A549 treated with RU486 at 1 μM for 4 hours (cell line): Measurements from ENCODE around the gene ABCF3. TPM values are rescaled to one million over a fixed set of nuclear protein-coding genes. Genes with fewer than 3 reads are reported as not detected.

Experiments
- total RNA-seq: library from RNA; stranded (reverse); fragments of 200-300 nt; extraction: Qiagen RNA extraction; gene quantifications from 5 replicates; pipeline ENCODE4 v1.2.3, GENCODE V29; 2022; ENCODE audit warnings: low read depth

Gene ABCF3
- 33.3 to 36.1 TPM (median 34.4 TPM) in 5 replicates for total RNA-seq

DNA sequence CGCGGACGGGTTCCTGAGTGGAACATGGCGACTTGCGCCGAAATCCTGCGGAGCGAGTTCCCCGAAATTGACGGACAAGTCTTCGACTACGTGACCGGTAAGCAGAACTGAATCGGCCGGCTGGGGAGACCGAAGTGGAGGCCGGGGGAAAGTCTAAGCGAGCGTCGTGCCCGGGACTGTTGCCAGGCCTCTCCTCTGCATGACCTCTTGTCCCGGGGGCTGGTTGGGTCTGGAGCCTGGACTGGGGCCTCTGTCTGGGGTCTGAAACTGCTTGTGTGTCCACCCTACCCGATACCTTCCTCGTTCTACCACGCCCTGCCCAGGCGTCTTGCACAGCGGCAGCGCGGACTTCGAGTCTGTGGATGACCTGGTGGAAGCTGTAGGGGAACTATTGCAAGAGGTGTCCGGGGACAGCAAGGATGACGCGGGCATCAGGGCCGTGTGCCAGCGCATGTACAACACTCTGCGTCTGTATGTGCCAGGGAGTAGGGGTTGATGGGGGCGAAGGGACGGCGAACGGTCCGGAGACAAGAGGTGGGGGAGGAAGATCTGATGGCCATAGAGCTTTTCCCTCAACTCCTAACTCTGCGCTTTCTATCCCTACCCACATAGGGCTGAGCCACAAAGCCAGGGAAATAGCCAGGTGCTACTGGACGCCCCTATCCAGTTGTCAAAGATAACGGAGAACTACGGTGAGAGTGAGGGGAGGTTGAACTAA is at the start of gene ABCF3:
ABCF3 (plus strand) TSS at position 16 of the 718 bp plus-strand sequence; CDS start at position 25, 9 bp downstream.

GRCh38 chr3:184154885-184155643 is 30.9 kb upstream of the ABCF3 start, which contains the start of gene DVL3:
Gene DVL3, plus strand, starts transcription at chr3:184155377. Its CDS starts 259 bp downstream, at chr3:184155636.

DNA sequence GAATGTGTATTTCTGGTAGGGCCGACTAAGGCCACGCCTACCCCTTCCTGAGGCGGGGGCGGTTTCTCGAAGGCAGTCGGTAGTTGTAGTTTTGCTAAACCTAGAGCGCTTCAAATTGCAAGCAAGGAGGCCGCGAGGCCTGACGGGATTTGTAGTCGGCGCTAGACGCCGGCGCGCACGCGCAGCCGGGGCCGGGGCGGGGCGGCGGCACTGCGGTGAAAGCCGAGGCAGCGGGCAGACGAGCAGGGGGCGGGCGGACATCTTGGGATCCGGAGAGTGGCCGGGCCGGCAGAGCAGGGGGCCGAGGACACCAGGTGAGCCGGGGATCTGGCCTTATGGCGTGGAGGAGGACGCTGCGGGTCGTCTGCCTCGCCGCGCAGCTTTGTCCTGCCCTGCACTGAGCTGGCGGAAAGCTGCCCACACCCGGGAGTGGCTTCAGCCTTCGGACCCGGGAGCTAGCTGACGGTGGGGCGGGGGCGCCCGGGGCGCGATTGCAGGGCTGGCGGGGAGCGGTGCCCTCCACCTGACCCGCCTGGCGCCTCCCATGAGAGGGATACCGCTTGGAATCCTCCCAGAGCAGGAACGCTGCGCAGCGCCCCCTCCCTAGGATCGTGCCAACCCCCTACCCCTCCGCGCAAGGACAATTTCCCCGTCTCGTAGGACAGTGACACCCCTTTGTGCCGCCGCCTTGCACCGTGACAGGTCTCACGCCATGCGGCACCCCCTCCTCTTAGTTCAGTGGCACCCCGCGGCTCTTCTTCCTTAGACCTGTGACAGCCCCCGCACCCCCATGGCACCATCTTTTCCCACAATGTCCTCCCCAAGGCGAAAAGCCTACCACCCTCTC is 11.1 kb upstream of the ABCF3 start, which contains the start of gene AP2M1:
AP2M1 (plus strand) TSS at position 210 of the 847 bp plus-strand sequence. CDS start 2,139 bp downstream, outside the sequence.

DNA sequence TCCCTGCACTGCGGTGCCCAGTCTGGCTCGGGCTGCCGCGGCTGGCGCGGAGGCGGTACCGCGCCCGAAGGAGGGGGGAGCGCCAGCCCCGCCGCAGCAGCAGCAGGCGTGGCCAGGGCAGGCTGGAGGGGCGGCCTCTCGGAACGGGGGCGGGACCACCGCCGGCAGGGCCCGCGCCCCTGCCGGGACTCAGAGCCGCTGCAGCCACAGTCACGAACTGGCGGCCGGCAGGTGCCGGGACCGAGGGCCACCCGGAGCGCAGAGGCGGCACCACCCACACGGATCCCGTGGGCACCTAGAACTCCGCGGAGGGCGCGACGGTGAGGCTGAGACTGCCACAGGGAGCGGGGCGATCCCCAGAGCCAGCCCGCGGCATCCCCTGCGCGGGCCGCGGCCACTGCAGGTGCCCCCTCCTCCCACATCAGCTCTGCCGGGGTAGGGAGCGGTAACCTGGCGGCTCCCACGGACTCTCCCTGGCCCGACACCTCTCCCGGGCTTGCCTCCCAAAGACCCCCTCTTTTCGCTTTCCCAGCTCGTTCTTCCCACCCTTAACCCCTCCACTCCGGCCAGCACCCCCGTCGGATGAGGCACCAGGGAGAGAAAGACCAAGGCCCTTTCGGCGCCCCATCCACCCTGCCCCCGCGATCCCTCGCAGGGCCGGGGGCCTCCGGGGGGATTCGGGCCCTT is 43.5 kb downstream of the ABCF3 start, which contains the start of gene VWA5B2:
VWA5B2 (plus strand) TSS at position 192 of the 687 bp plus-strand sequence. CDS start 944 bp downstream, outside the sequence.

Other genes with a start within 250 kb of the ABCF3 start
- 11.0 to 14.3 TPM (median 13.7 TPM) in 5 replicates for gene ABCC5, start 168.3 kb upstream of the ABCF3 start, total RNA-seq
- gene HTR3D, start 154.5 kb upstream of the ABCF3 start, total RNA-seq, result not detected in 5 replicates
- gene HTR3C, start 133.2 kb upstream of the ABCF3 start, total RNA-seq, result not detected in 5 replicates
- not detected in 5 replicates for gene HTR3E, start 89.1 kb upstream of the ABCF3 start, total RNA-seq
- 27.3 to 30.4 TPM (median 28.5 TPM) in 5 replicates for gene EIF2B5, start 50.8 kb upstream of the ABCF3 start, total RNA-seq
- gene DVL3, start 30.8 kb upstream of the ABCF3 start, total RNA-seq, result 17.4 to 26.4 TPM (median 25.2 TPM) in 5 replicates
- 292 to 335 TPM (median 319 TPM) in 5 replicates for gene AP2M1, start 11.3 kb upstream of the ABCF3 start, total RNA-seq
- gene VWA5B2, start 43.4 kb downstream of the ABCF3 start, total RNA-seq, result 0.24 to 0.54 TPM (median 0.44 TPM) in 5 replicates
- gene ALG3, start 62.8 kb downstream of the ABCF3 start, total RNA-seq, result 54.1 to 81.7 TPM (median 74.6 TPM) in 5 replicates
- gene EEF1AKMT4, start 63.5 kb downstream of the ABCF3 start, total RNA-seq, result 8.7 to 14.7 TPM (median 12.7 TPM) in 5 replicates
- gene CAMK2N2, start 75.4 kb downstream of the ABCF3 start, total RNA-seq, result 0.72 to 1.6 TPM (median 1.3 TPM) in 5 replicates
- gene ECE2, start 89.8 kb downstream of the ABCF3 start, total RNA-seq, result not detected in 5 replicates
- gene PSMD2, start 113.0 kb downstream of the ABCF3 start, total RNA-seq, result 323 to 418 TPM (median 327 TPM) in 5 replicates
- 253 to 285 TPM (median 259 TPM) in 5 replicates for gene EIF4G1, start 128.4 kb downstream of the ABCF3 start, total RNA-seq
- 7.5 to 11.3 TPM (median 10.3 TPM) in 5 replicates for gene FAM131A, start 151.4 kb downstream of the ABCF3 start, total RNA-seq
- 4.1 to 6.6 TPM (median 5.4 TPM) in 5 replicates for gene CLCN2, start 175.4 kb downstream of the ABCF3 start, total RNA-seq
- 72.7 to 79.0 TPM (median 75.1 TPM) in 5 replicates for gene POLR2H, start 175.5 kb downstream of the ABCF3 start, total RNA-seq
- not detected in 5 replicates for gene THPO, start 192.0 kb downstream of the ABCF3 start, total RNA-seq
- 0.11 to 0.37 TPM (median 0.27 TPM) in 5 replicates for gene CHRD, start 193.9 kb downstream of the ABCF3 start, total RNA-seq